DOHH2 (cell line): Measurements from ENCODE around the gene KRTAP10-10.
"Not testable (repeated sequence)": the region's sequence is repeated elsewhere in the genome, so short reads cannot be mapped to it uniquely, and the experiment has no call there.

Experiments used
- EZH2phosphoT487 ChIP-seq: fragments of 200-600 bp; sonication (generic); IDR thresholded peaks from 2 replicates; pipeline ENCODE4 v1.6.1; 2017; ENCODE audit warnings: borderline replicate concordance, mild to moderate bottlenecking, antibody characterized with exemption, low read length, moderate library complexity, mixed read lengths
- TF ChIP-seq, protein P1 (sequence below): fragments of 200-600 bp; sonication (generic); IDR thresholded peaks from one replicate; pipeline ENCODE4 v1.5.1; 2014; ENCODE audit warnings: antibody characterized with exemption, mild to moderate bottlenecking, low read depth, low read length; ENCODE audit not compliant: poor library complexity, severe bottlenecking

DNA sequence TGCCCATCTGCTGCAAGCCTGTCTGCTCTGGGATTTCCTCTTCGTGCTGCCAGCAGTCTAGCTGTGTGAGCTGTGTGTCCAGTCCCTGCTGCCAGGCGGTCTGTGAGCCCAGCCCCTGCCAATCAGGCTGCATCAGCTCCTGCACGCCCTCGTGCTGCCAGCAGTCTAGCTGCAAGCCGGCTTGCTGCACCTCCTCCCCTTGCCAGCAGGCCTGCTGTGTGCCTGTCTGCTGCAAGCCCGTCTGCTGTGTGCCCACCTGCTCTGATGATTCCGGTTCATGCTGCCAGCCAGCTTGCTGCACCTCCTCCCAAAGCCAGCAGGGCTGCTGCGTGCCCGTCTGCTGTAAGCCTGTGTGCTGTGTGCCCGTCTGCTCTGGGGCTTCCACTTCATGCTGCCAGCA lies 36.1 kb upstream of the KRTAP10-10 start:
- TF ChIP-seq, protein P1, sequence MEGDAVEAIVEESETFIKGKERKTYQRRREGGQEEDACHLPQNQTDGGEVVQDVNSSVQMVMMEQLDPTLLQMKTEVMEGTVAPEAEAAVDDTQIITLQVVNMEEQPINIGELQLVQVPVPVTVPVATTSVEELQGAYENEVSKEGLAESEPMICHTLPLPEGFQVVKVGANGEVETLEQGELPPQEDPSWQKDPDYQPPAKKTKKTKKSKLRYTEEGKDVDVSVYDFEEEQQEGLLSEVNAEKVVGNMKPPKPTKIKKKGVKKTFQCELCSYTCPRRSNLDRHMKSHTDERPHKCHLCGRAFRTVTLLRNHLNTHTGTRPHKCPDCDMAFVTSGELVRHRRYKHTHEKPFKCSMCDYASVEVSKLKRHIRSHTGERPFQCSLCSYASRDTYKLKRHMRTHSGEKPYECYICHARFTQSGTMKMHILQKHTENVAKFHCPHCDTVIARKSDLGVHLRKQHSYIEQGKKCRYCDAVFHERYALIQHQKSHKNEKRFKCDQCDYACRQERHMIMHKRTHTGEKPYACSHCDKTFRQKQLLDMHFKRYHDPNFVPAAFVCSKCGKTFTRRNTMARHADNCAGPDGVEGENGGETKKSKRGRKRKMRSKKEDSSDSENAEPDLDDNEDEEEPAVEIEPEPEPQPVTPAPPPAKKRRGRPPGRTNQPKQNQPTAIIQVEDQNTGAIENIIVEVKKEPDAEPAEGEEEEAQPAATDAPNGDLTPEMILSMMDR: not testable (repeated sequence)
- TF ChIP-seq EZH2phosphoT487: not testable (repeated sequence)
